Activated CD4-positive, alpha-beta T cell treated with anti-CD3 and anti-CD28 coated beads, Interleukin-2, amount 50 U/mL, for 1 hour (primary cell): ENCODE measurements around the gene COLEC11.
"Not testable (repeated sequence)": the region's sequence is repeated elsewhere in the genome, so short reads cannot be mapped to it uniquely, and the experiment has no call there.

Experiments used
- DNase-seq: peaks from one replicate; pipeline ENCODE4 v3.0.0-alpha.2; 2020

Gene COLEC11

DNA sequence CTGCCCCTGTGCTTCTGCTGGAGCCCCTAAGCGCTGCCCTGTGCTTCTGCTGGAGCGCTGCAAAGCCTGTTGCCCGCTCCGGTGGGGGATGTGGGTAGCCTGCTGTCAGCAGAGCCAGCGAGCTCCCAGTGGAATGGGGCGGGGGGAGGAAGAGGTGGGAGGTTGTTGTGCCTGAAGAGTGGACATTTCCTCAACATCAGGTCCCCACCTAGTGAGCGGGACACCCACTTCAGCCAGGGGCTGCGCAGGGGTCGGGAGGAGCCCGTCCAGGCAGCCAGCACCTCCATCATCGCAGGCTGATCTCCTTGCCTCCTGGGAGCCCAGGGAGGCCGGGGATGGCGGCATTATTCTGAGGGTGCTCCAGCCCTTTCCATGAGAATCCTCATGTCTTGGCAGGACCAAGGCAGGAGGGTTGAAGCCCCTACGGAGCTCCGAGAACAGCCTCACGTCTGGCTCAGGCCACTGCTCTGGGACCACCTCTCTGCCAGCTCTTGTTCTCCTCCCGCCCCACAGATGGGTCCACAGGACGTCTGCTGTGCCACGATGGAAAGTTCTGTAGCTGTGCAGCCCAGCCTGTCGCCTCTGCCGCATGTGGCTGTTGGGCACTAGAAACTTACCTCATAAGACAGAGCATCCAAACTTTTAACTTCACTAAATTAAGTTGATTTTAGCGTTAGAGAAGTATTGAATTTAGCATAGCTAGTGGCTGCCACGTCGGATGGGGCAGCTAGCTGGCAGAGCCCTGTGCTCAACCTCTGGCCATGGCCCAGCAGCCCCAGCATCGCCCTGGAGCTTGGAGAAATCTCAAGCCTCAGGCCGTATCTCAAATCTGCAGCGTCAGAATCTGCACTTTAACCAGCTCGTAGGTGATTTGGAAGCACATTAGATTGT is 61.2 kb downstream of the COLEC11 start:
- DNase-seq = no peak

DNA sequence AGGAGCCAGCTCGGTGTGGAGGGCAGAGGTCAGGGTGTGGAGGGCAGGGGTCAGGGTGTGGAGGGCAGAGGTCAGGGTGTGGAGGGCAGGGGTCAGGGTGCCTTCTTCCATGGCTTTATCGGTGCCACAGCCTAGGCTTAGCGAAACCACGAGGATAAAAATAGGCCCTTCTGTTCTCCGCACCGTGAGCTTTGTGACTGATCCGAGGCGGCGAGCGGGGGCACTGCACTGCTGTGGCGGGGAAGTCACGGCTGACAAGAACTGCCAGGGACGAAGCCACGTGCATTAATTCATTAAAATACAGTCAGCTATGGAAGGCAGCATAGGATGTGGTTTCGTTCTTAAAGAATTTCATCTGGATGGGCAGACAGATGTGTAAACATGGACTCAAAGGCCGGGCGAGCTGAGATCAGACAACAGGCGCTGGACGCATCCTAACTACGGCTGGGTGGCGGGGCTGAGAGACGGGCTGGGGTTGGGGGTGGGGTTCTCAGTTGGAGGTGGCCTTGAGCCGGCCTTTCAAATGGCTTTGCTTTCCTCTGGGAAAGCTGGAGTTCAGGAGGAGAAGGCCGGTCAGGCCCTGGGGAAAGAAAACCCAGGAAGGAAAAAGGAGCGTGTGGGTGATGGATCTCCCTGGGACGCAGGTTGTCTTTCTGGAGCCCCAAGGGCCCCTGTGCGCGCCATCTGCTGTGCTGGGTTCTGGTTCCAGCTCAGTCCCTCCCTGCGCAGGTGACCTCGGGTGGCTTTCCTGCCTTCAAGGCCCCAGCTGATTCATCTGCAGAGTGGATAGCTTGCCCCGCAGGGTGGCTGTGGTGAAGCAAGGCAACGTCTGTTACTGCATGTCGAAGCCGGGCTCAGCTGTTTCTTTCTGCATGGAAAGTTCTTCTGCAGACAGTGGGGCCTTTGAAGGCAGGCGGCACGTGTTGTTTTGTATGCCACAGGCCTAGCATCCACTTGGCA is 62.1 kb downstream of the COLEC11 start:
- no peak for DNase-seq

DNA sequence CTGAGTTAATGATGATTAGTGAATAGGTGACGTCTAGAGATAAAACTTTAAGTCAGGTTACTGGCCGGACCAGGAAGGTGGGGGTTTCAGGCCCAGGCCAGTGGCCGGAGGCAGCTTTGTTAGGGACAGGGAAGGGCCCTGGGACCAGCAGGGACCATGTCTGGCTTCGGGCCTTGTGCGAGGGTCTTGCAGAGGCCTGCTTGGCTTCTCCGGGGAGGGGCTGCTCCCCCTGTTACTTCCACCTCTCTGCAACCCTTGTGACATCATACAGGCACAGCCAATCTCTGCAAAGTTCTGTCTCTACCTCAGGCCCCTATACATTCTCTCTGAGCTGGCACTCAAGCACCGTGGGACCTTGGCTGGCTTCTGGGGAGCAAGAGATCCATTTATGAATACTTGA is 63.0 kb downstream of the COLEC11 start, which contains the start of gene ALLC:
Gene ALLC (plus strand): TSS at position 320 of the 400 bp plus-strand sequence. CDS start 12,958 bp downstream, outside the sequence.
- DNase-seq = no peak

DNA sequence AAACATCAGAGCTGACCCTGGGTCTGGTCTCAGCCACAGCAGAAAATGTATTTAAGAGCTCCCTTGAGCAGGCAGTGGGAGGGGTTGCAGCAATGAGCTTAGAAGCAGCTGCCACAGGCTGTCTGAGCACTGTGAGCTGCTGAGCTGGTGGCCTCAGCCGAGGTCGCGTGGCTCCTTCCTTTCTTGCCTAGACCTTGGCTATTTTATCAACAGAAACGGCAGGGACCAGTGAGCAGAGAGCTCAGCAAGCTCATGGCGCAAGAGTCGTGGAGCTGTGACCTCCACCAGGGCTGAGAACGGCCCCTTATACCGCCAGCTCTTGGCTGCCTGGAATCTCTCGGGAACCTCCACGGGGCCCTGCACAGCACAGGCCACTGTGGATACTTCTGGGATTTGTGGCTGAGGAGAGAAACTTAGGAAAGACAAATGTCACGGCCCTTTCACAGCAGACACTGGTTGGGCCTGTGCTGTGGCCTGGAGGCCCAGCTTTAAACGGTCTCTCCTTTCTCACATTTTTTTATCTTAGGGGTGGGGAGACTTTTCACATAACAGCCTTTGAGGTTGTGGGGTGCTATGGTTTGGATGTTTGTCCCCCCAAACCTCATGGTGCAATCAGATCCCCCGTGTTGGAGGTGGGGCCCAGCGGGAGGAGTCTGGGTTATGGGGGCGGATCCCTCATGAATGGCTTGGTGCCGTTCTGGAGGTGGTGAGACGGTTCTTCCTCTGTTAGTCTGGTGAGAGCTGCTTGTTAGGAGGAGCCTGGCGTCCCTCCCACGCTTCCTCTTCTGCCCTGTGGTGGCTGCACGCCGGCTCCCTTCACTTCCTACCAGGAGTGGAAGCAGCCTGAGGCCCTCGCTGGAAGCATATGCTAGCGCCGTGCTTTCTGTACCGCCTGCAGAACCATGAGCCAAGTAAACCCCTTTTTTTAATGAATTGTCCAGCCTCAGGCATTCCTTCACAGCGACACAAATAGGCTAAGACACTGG is 64.8 kb downstream of the COLEC11 start:
- no peak for DNase-seq

DNA sequence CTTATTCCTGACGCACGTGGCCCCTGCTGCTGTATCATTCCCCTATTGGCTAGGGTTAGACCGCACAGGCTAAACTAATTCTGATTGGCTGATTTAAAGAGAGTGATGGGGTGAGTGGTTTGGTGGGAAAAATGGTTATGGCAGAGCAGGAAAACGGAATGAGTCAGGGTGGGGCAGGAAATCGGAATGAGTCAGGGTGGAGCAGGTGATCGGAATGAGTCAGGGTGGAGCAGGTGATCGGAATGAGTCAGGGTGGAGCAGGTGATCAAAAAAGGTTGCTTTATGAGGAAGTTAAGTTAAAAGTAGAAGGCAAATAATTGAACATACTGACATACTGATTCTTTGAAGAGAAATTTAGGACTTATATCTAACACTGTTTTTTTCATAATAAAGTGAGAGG is 65.7 kb downstream of the COLEC11 start:
- not testable (repeated sequence) for DNase-seq

DNA sequence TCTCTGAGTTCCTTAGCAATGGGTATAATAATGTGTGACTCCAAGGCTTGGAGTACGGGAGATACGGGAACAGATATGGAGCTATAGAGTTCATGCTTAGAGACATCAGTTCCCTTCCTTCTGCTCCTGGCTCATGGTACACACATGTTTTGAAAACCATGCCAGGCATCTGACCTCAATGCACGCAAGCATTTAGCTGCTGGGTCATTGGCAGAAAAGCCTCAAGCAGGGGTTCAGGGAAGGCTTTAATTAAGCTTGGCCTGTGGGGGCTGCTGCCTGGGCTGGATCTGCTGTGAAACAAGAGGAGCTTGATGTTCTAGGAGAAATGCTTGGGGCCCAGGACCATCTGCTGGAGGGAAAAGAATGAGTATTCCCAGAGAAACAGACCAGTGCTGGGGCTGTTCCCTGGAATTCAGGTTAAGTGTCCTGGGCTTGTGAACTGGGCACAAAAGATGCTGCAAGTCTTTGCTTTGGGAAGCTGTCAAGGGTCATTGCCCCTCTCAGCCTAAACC is 66.3 kb downstream of the COLEC11 start:
- DNase-seq = no peak

DNA sequence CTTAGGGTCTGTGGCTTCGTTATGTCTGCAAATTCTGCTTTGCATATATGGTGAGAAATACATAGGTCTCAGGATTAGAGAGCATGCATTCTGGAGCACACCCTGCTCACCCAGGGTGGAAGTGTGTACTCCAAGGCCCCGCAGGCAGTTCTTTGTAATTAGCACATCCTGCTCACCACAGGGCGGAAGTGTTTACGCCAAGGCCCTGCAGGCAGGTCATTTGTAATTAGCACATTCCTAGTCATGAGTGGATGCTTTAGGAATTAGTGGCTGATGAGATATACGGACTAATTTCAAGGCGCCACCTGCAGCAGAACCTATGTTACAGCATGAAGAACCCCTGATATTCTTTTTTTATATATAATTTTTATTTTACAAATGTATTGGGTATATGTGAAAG is 67.3 kb downstream of the COLEC11 start:
- no peak for DNase-seq

DNA sequence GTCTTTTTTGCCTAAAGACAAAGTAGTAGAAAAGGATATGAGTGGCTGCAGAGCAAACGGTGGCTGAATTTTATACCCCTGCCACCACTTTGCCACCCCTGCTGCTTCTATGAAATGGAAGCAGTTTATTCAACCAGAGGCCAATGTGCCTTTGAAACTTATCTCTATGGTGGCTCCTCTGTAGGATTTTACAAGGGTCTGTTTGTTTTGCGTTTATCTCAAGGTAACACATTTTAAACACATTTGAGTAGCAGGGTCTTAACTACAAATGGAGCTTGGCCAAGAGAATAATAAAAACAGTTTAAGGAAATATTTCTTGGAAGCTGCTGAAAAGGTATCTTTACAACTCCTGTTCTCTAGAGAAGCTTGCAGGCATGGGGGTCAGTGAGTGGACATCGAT is 69.2 kb downstream of the COLEC11 start:
- no peak for DNase-seq

DNA sequence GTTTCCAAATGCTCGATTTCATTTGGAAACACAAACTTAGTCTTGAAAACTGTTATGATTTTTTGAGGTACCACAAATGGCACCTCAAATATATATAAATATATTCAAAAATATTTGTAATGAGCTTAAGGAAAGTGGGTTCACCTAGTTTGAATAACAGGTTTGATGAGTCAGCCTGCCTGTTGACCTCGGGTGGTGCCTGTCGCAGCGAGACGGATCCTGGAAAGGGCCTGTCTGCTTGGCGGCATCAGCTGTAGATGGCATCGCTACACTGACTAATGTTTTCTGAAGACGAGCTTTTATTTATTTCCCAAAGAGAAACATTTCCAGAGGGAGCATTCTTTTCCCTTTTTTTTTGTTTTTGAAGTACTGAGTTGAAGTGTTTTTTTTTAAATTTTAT is 70.0 kb downstream of the COLEC11 start:
- no peak for DNase-seq

DNA sequence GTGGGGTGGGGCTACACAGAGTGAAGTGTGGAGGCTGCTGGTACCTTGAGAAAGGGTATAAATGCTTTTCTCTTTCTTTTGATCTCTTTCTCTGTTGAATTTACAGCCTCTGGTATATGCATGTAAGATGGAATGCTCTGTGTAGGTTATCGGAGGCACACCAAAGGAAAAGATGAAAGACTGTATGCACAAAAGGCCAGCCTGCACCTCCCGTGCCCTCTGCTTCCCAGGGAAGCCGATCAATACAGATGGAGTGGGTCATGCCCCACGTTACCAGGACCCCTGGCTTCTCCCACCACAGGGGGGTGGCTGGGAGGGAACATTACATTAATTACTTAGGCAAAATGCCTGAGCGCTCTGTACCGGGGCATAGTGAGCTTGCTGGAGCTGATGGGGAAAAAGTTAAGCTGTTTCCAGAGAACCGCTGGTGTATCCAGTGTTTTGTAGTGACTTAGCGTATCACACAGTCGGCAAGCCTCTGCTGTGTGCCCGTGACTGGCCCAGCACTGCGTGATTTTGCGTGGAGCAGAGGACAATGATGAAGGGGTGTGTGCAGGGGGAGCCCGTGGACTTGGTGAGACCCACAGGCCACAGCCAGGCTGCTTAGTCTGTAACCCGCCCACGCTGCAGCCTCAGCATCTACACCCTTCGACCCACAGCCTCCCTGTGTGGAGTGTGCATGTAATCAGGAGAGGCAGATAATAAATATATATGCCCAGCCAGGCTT is 71.1 kb downstream of the COLEC11 start:
- DNase-seq = no peak

DNA sequence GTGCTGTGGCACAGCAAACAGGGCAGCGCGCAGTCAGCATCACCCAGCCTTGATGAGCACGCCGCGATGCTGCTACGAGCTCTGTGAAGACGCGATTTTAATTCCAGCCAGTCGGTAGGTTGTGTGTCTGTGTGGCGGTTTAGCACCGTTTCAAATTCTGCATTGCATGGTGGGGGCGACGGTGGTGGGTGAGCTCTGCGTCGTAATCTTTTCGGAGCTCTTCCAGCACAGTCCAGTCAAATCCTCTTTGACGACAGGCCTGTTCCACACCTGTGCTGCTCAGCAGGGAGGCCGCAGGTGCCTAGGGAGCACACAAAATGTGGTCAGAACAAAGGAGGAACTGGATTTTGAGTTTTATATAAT is 71.7 kb downstream of the COLEC11 start:
- DNase-seq = no peak

DNA sequence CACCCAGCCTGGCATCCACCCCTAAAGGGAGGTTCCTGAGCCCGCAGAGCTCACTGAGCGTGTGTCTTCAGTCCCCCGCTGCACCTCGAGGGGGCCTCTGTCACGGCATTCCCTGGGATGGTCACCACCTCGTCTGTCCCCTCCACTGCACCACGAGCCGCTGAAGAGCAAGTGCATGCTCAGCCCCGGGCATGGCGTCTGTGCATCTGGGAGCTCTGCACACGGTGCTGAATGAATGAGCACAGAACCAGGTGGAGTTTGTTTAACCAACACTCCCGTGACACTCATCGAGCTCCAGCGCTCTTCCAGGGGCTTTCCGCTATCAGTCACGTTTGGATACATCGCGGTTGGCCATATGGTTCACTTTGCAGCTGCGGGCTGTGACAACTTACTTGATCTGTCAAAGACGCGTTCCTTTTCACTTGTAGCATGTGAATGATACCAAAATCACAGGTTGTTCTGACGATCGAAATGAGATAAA is 72.3 kb downstream of the COLEC11 start:
- DNase-seq = no peak

DNA sequence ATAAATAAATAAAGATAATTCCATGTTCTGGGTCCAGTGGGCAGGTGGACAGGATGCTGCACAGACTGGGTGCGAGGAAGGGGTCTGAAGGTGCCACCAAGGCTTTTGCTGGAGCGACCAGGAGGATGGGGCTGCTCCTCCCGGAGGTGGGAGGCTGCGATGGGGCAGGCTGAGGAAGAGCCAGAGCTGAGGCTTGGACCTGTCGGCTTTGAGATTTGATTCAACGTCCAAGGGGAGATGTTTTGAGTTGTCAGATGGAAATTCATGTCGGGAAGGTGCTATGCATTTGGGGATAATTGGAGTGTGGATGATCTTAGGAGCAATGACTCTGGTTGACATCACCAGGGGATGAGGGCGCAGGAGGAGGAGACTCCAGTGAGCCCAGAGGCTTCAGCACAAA is 74.7 kb downstream of the COLEC11 start:
- DNase-seq = no peak

DNA sequence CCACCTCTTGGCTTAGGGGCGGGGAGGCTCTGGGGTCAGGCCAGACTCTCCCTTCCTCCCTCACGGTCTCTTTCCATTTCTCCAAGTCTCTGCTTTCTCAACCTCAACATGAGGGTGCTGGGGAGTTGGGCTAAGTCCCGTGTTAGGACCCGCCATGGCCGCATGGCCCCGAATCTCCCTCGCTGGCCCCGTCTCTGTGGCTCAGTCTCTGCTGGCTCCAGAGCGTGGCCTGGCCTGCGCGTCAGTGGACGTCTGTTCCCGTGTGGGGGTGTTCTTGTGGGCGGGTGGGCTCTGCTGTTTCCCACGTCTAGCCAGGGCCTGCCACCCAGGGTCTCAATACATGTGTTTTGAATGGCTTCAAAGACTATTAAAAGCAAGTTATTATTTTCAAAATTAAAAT is 75.5 kb downstream of the COLEC11 start:
- DNase-seq = no peak

DNA sequence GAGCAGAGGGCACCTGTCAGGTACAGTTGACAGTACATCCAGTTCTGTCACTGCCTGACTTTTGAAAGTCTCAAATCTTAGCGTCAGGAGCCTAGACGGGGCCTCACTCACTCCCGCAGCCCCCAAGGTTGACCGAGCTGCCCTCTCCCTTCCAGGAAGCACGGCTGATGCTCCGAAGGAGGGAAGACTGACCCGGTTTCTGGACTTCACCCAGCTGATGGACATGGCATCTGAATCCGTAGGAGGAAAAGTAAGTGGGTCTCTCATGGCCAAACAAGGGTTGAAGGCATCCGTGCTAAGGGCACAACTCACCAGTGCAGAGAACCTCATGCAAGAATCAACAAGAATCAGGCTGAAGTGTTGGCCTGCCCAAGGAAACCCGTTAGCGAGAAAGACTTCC is 76.0 kb downstream of the COLEC11 start:
- DNase-seq = no peak

DNA sequence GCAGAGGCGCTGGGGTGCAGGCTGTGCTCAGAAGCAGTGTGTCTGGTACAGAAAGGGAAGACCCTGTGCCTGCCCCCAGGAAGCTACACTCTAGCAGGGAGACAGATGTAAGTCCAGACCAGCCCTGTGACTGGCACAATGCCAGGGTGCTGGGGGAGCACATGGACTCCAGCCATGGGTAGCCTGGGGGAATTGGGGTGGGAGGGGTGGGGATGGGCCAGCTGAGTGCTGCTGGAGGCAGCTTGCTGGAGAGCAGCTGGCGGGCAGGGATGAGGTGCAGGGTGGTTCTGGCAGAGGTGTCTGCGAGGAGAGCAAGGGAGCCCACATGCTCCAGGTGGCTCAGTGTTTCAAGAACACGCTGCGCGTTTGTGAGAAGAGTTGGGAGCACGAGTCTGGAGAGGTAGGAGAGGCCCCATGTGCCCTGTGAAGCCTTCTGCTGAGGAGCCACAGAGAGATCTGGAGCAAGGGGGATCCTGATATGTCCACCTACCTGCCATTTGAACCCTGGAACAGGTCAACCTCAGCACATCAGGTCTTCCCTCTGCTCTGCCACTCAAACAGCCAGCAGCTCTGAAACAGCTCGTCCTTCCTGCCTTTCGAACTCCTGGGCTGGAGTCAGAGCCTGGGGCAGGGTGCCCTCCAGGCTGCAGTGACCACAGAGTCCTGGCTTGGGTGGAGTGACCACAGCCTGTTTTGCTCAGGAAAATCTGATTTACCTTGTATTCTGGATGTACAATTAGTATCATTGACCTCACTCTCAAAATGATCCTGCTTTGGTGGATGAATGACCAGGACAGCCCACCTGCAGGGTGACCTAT is 78.2 kb downstream of the COLEC11 start:
- no peak for DNase-seq

DNA sequence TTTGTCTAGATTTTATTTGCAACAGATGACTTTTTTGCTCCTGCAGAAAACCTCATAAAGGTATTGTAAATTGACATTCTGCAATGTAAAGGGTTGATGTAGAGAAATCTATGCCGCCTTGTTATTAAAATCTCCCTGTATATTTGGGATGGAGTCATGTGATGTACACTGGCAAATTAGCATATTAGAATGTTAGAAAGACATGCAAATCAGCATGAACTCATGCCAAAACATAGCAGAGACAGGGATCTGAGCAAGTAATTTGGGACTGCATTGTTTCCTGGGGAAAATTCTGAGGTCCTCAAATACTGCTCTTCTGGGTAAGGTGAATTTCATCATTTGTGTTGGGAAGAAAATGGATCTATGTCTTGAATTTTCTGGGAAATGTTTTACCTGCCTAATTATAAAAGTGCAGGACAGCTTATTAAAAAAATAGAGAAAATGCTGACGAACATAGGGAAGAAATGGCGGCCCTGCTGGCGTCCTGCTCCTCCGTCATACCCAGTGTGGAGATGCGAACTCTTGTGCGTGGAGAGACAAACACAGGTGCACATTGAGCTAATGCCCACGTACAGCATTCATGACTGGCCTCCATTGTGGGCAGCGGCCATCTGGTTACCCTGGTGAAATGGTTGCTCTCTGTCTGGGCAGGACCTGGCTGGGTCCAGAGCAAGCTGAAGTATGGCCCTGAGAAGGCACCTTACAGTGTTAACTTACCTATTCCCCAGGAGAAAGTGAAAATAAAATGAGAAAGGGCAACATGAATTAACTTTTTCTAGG is 79.3 kb downstream of the COLEC11 start:
- no peak for DNase-seq

DNA sequence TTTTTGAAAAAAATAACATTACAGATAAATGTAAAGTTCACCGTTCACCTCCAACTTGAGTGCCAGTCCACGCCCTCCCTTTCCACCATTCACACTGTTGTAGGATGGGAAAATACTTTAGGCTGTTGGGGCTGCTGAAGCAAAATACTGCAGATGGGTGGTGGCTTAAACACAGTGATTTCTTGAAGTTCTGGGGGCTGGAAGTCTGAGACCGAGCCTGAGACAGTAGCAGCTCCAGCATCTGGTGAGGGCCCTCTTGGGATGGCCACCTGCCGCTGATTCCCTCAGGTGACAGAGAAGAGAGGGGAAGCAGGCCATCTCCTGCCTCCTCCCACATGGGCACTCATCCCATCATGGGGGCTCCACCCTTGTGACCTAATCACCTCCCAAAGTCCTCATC is 80.8 kb downstream of the COLEC11 start:
- no peak for DNase-seq

DNA sequence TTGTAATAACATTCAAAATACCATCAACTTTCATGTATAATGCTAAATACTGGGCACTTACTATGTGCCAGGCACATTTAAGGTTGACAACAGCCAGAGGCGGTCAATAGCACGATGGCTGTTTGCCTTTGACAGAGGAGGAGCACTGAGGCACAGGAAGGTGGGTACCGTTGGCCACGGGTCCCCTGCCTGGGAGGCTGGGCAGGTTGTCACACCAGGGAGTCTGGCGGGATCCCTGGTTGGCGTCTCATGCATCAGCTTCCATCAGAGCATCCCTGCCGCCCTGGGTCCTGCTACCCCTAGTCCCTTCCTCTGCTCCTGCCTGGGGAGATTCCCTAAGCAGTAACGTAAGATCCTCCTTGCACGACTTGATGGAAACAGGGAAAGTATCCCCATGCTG is 82.5 kb downstream of the COLEC11 start:
- DNase-seq = no peak

DNA sequence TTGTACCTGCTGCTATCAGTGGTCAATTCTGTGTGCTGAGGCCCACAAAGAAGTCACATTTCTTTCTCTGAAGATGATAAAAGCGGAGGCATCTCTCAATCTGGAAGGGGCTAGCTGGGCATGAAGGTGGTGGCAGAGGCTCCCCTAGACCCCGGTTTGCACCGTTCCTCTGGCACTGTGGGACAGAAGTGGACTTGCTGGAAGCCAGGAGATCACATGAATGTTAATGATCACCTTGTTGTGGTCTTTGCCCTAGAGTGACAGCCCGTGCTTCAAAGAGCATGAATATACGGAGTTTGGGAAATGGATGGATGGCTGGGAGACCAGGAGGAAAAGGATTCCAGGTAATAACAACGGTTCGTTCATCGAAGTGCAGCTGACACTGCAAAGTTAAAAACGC is 83.3 kb downstream of the COLEC11 start:
- no peak for DNase-seq
